Thymus (tissue), 11 donors: ENCODE data around the gene CASP4. TPM values are rescaled to one million over a fixed set of nuclear protein-coding genes. Genes with fewer than 3 reads are reported as not detected.

ENCODE experiments used
- DNase-seq, 9 donors: peaks; one replicate each; pipeline ENCODE4 v3.0.0-alpha.2; 2013; ENCODE audit warnings: low spot score in 9 of 9, low read depth in 6 of 9, missing footprints in 1 of 9
- H3K27ac ChIP-seq, 2 donors: one replicate each; pipeline ENCODE4 v1.5.1; 2013; ENCODE audit warnings: control low read depth in 1 of 2, low read depth in 1 of 2, low read length in 1 of 2, mild to moderate bottlenecking in 1 of 2, moderate library complexity in 1 of 2
- H3K27me3 ChIP-seq, 2 donors: one replicate each; pipeline ENCODE4 v1.5.1; 2013; ENCODE audit warnings: low read length in 1 of 2; ENCODE audit not compliant: control insufficient read depth in 2 of 2, insufficient read depth in 1 of 2
- H3K36me3 ChIP-seq, 2 donors: one replicate each; pipeline ENCODE4 v1.5.1; 2013; ENCODE audit warnings: low read length in 1 of 2, mild to moderate bottlenecking in 1 of 2, moderate library complexity in 1 of 2; ENCODE audit not compliant: control insufficient read depth in 2 of 2, insufficient read depth in 2 of 2
- H3K4me1 ChIP-seq, 2 donors: one replicate each; pipeline ENCODE4 v1.5.1; 2013; ENCODE audit warnings: low read length in 2 of 2; ENCODE audit not compliant: control insufficient read depth in 2 of 2, insufficient read depth in 2 of 2
- H3K4me3 ChIP-seq, 2 donors: one replicate each; pipeline ENCODE4 v1.5.1; 2013; ENCODE audit warnings: low read length in 2 of 2, control low read depth in 1 of 2, mild to moderate bottlenecking in 1 of 2
- H3K9me3 ChIP-seq, 2 donors: one replicate each; pipeline ENCODE4 v1.5.1; 2013; ENCODE audit warnings: low read length in 1 of 2, mild to moderate bottlenecking in 1 of 2; ENCODE audit not compliant: control insufficient read depth in 2 of 2, insufficient read depth in 1 of 2
- WGBS: extraction: QIAGEN DNeasy Blood & Tissue Kit; methylation state at CpG from one replicate; pipeline ENCODE4 v1.1.7; 2013; 5-methylcytosine and 5-hydroxymethylcytosine counted together
- polyA plus RNA-seq: library from polyadenylated mRNA; stranded (reverse); fragments of 200-250 nt; gene quantifications from one replicate; pipeline ENCODE4 v1.2.3, GENCODE V29; 2013
- total RNA-seq: library from RNA; stranded (reverse); fragments of 120-200 nt; gene quantifications from one replicate; pipeline ENCODE4 v1.2.4, GENCODE V29; 2013
- donor health status: healthy.

The CASP4 gene
- total and polyA plus RNA-seq, 2 donors = 82.6 to 95.6 TPM

- Histone ChIP-seq H3K27me3 (no peaks in the 10 kb centered on the region), H3K4me1 (peaks cover 0 to 5% of the 10 kb centered on the region in 2 donors), H3K4me3 (peak overlapping the region; percentile 56 to 64), H3K9me3 (no peaks in the 10 kb centered on the region), H3K27ac (peak overlapping the region; percentile 66 to 75), H3K36me3 (no peaks in the 10 kb centered on the region)
- WGBS = 87% methylated on average over 16 of the region's 16 CpGs
- DNase-seq = peak in 1 of 9 donors; percentile 4
Measured at GRCh38 chr11:104968856-104969776, 742 bp upstream of the CASP4 start.

GRCh38 chr11:104967534-104968354, 630 bp downstream of the CASP4 start:
- H3K4me1 ChIP-seq = peaks cover 0 to 5% of the 10 kb centered on the region in 2 donors
- 14% methylated on average over 11 of the region's 11 CpGs for WGBS
- H3K27me3 ChIP-seq = no peaks in the 10 kb centered on the region
- peak overlapping the region; percentile 38 to 75 for H3K27ac ChIP-seq
- peak overlapping the region; percentile 56 to 64 for H3K4me3 ChIP-seq
- DNase-seq = peak in 2 of 9 donors; percentile 6 to 8
- peaks cover 1 to 4% of the 10 kb centered on the region in 2 donors for H3K9me3 ChIP-seq
- no peaks in the 10 kb centered on the region for H3K36me3 ChIP-seq

- H3K27me3 ChIP-seq = no peaks in the 10 kb centered on the region
- H3K4me1 ChIP-seq = peaks cover 0 to 5% of the 10 kb centered on the region in 2 donors
- 96% methylated on average over 5 of the region's 5 CpGs for WGBS
- H3K36me3 ChIP-seq = no peaks in the 10 kb centered on the region
- no peak for DNase-seq
- H3K9me3 ChIP-seq = peaks cover 1 to 4% of the 10 kb centered on the region in 2 donors
- H3K27ac ChIP-seq = no peak overlapping the region
- H3K4me3 ChIP-seq = no peak overlapping the region
Measured at GRCh38 chr11:104965735-104966134, 2.6 kb downstream of the CASP4 start.

DNA sequence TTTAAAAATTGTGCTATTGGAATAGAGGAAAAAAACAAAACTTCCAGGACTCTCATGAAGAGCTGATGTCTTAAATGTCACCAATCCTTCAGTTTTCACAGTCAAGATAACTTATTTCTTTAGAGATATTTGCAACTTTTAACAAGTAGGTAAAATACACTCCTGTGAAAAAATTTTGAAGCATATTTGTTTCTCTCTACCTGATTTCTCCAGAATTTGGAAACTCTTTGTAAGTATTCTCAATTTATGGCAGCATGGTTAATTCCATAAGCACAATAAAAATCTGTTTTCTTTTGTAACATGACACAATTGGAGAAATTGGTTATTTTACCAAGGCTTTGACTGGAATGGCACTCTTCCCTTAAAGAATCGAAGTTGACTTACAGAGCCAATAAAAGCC, 4.1 kb downstream of the CASP4 start:
- peaks cover 0 to 5% of the 10 kb centered on the region in 2 donors for H3K4me1 ChIP-seq
- DNase-seq = no peak
- H3K9me3 ChIP-seq = peaks cover 1 to 4% of the 10 kb centered on the region in 2 donors
- H3K36me3 ChIP-seq = no peaks in the 10 kb centered on the region
- no peak overlapping the region for H3K27ac ChIP-seq
- no peaks in the 10 kb centered on the region for H3K27me3 ChIP-seq
- 97% methylated on average over 1 of the region's 1 CpG for WGBS
- H3K4me3 ChIP-seq = no peak overlapping the region

GRCh38 chr11:104962852-104963251, 5.5 kb downstream of the CASP4 start:
- no peaks in the 10 kb centered on the region for H3K4me1 ChIP-seq
- no peak for DNase-seq
- H3K27me3 ChIP-seq = no peaks in the 10 kb centered on the region
- no peak overlapping the region for H3K27ac ChIP-seq
- WGBS = 95% methylated on average over 3 of the region's 3 CpGs
- no peak overlapping the region for H3K4me3 ChIP-seq
- H3K36me3 ChIP-seq = no peaks in the 10 kb centered on the region
- peaks cover 1 to 4% of the 10 kb centered on the region in 2 donors for H3K9me3 ChIP-seq

- Histone ChIP-seq H3K9me3 (no peaks in the 10 kb centered on the region), H3K27me3 (no peaks in the 10 kb centered on the region), H3K36me3 (peaks cover 0 to 13% of the 10 kb centered on the region in 2 donors), H3K27ac (no peak overlapping the region), H3K4me1 (no peaks in the 10 kb centered on the region), H3K4me3 (no peak overlapping the region)
- 94% methylated on average over 3 of the region's 3 CpGs for WGBS
- no peak for DNase-seq
Measured at GRCh38 chr11:104957280-104957679, 11.1 kb downstream of the CASP4 start.

DNA sequence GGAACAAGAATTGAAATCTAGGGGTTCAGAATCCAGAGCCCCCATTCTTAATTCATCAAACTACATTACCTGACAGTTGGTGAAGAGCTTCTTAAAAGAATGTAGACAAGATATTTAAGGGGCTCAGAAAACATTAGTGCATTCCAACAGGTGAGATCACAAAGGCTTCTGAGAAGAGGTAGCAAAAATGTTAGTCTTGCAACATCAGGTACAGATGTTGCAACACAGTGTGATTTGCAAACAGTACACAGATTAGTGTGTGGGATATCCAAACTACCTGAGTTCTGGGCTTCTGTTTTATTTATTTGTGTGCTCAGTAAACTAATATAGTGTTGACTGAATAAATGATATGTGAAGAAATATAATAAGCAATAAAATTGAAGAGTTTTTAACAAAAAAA, 11.8 kb downstream of the CASP4 start:
- H3K27me3 ChIP-seq = no peaks in the 10 kb centered on the region
- H3K36me3 ChIP-seq = peaks cover 0 to 13% of the 10 kb centered on the region in 2 donors
- DNase-seq = no peak
- no peaks in the 10 kb centered on the region for H3K4me1 ChIP-seq
- H3K9me3 ChIP-seq = no peaks in the 10 kb centered on the region
- no peak overlapping the region for H3K4me3 ChIP-seq
- H3K27ac ChIP-seq = no peak overlapping the region

- no peak overlapping the region for H3K27ac ChIP-seq
- WGBS = 32% methylated on average over 2 of the region's 2 CpGs
- H3K27me3 ChIP-seq = no peaks in the 10 kb centered on the region
- no peaks in the 10 kb centered on the region for H3K9me3 ChIP-seq
- peaks cover 11 to 35% of the 10 kb centered on the region in 2 donors for H3K36me3 ChIP-seq
- H3K4me1 ChIP-seq = no peaks in the 10 kb centered on the region
- H3K4me3 ChIP-seq = no peak overlapping the region
- peak in 6 of 9 donors; percentile 8 to 68 (median 39) for DNase-seq
Measured at GRCh38 chr11:104946907-104947306, 21.5 kb downstream of the CASP4 start.

- Histone ChIP-seq H3K4me1 (no peaks in the 10 kb centered on the region), H3K27me3 (no peaks in the 10 kb centered on the region), H3K36me3 (peaks cover 4 to 19% of the 10 kb centered on the region in 2 donors), H3K9me3 (no peaks in the 10 kb centered on the region), H3K4me3 (no peak overlapping the region), H3K27ac (no peak overlapping the region)
- no peak for DNase-seq
Measured at GRCh38 chr11:104944076-104944475, 24.3 kb downstream of the CASP4 start.
